Caco-2 (cell line): ENCODE measurements around the gene MYO1E. TPM values are rescaled to one million over a fixed set of nuclear protein-coding genes. Genes with fewer than 3 reads are reported as not detected.

Source experiments
- BruUV-seq: library from RNA; stranded (reverse); fragments of 400-500 nt; replicated peaks from 2 replicates; lab custom pipeline; 2021; lab: Mats Ljungman, UMichigan
- CTCF ChIA-PET: fragments of 300-600 bp; sonication (Branson Sonifier 250); formaldehyde crosslinking; loops from one replicate; lab custom pipeline; 2022; ENCODE audit warnings: antibody characterized with exemption; lab: Charles Lee
- POLR2A ChIA-PET: fragments of 300-600 bp; sonication (Branson Sonifier 250); formaldehyde crosslinking; loops from one replicate; lab custom pipeline; 2022; ENCODE audit warnings: antibody characterized with exemption; lab: Charles Lee
- DNase-seq, 2 experiments: peaks; one replicate each; pipeline versions ENCODE4 v3.0.0 to v3.0.0-alpha.2; 2020 to 2022
- H3K27me3 ChIP-seq: replicated peaks from 2 replicates; pipeline ENCODE4 v1.6.0; 2011; ENCODE audit warnings: low read length; ENCODE audit not compliant: control insufficient read depth, insufficient read depth
- H3K36me3 ChIP-seq: 2 replicates; pipeline ENCODE4 v1.5.1; 2011; ENCODE audit warnings: low read length; ENCODE audit not compliant: control insufficient read depth, insufficient read depth
- H3K4me1 ChIP-seq: fragments of 250-450 bp; sonication (Bioruptor Pico); 2 replicates; pipeline ENCODE4 v1.5.1; 2020; ENCODE audit warnings: mild to moderate bottlenecking
- H3K4me3 ChIP-seq: 2 replicates; pipeline ENCODE4 v1.5.1; 2011; ENCODE audit warnings: low read depth, mild to moderate bottlenecking, control low read depth, low read length
- H3K9me3 ChIP-seq: fragments of 250-450 bp; sonication (Bioruptor Pico); 2 replicates; pipeline ENCODE4 v1.5.1; 2020; ENCODE audit warnings: mild to moderate bottlenecking, moderate library complexity
- H3K27ac Mint-ChIP-seq: one replicate; pipeline ENCODE4 v1.8.0; 2022; ENCODE audit warnings: mixed read lengths; ENCODE audit not compliant: unreplicated experiment
- H3K27me3 Mint-ChIP-seq: one replicate; pipeline ENCODE4 v1.8.0; 2022; ENCODE audit warnings: mixed read lengths; ENCODE audit not compliant: insufficient read depth, unreplicated experiment
- H3K36me3 Mint-ChIP-seq: one replicate; pipeline ENCODE4 v1.8.0; 2022; ENCODE audit warnings: mild to moderate bottlenecking, mixed read lengths; ENCODE audit not compliant: insufficient read depth, unreplicated experiment
- H3K4me1 Mint-ChIP-seq: one replicate; pipeline ENCODE4 v1.8.0; 2022; ENCODE audit warnings: low read depth, mixed read lengths; ENCODE audit not compliant: unreplicated experiment
- H3K4me3 Mint-ChIP-seq: one replicate; pipeline ENCODE4 v1.8.0; 2022; ENCODE audit warnings: mild to moderate bottlenecking, moderate library complexity, mixed read lengths; ENCODE audit not compliant: unreplicated experiment
- H3K9me3 Mint-ChIP-seq: one replicate; pipeline ENCODE4 v1.8.0; 2022; ENCODE audit warnings: mixed read lengths; ENCODE audit not compliant: unreplicated experiment
- CTCF ChIP-seq, 2 experiments: fragments of 200-600 bp in 1 of 2; IDR thresholded peaks; 1 replicate in 1 of 2; 2 replicates in 1 of 2; pipeline versions ENCODE4 v1.5.1 to v1.8.0; 2011 to 2022; ENCODE audit warnings: antibody characterized with exemption in 1 of 2, control low read depth in 1 of 2, inconsistent platforms in 1 of 2, low read depth in 1 of 2, low read length in 1 of 2, mild to moderate bottlenecking in 1 of 2, moderate library complexity in 1 of 2; ENCODE audit not compliant: insufficient read depth in 1 of 2, severe bottlenecking in 1 of 2, unreplicated experiment in 1 of 2
- intact Hi-C: fragments of 100-400 bp; cut with micrococcal nuclease; formaldehyde crosslinking; loops from one replicate; pipeline ENCODE4 v1.10.0; 2022; ENCODE audit not compliant: unreplicated experiment
- total RNA-seq: library from RNA; stranded (reverse); gene quantifications from 2 replicates; pipeline ENCODE4 v1.2.3, GENCODE V29; 2022

The MYO1E gene
- total RNA-seq, 1 experiment from 2014 or later = 187 TPM

GRCh38 chr15:59315914-59316451 is 56.7 kb downstream of the MYO1E start:
- H3K4me3 ChIP-seq = no peak overlapping the region
- no TSS peak for BruUV-seq
- Mint-ChIP-seq H3K27me3 (no peaks in the 10 kb centered on the region), H3K9me3 (no peaks in the 10 kb centered on the region), H3K27ac (no peak overlapping the region), H3K36me3 (peaks cover 23% of the 10 kb centered on the region), H3K4me1 (peaks cover 25% of the 10 kb centered on the region), H3K4me3 (no peak overlapping the region)
- H3K36me3 ChIP-seq = no peaks in the 10 kb centered on the region; the same call in 1 of the 2 replicates
- no peak for DNase-seq
- TF ChIP-seq CTCF (IDR thresholded peaks at IDR 0.05; ENCODE audit: insufficient read depth in 1 of 2, low read depth in 1 of 2, low read length in 1 of 2, severe bottlenecking in 1 of 2, unreplicated experiment in 1 of 2) = no peak
- POLR2A ChIA-PET = no interaction called here
- H3K4me1 ChIP-seq = peaks cover 11% of the 10 kb centered on the region
- H3K9me3 ChIP-seq = no peaks in the 10 kb centered on the region
- H3K27me3 ChIP-seq = no peaks in the 10 kb centered on the region
- intact Hi-C loops = no loop called here
- CTCF ChIA-PET = no interaction called here

- no peaks in the 10 kb centered on the region for H3K9me3 Mint-ChIP-seq
- CTCF ChIA-PET = no interaction called here
- Histone ChIP-seq H3K9me3 (no peaks in the 10 kb centered on the region), H3K27me3 (no peaks in the 10 kb centered on the region), H3K4me3 (no peak overlapping the region), H3K4me1 (peaks cover 11% of the 10 kb centered on the region), H3K36me3 (no peaks in the 10 kb centered on the region; the same call in 1 of the 2 replicates)
- no peak overlapping the region for H3K27ac Mint-ChIP-seq
- POLR2A ChIA-PET = no interaction called here
- H3K27me3 Mint-ChIP-seq = no peaks in the 10 kb centered on the region
- no TSS peak for BruUV-seq
- no peak for TF ChIP-seq CTCF (IDR thresholded peaks at IDR 0.05; ENCODE audit: insufficient read depth in 1 of 2, low read depth in 1 of 2, low read length in 1 of 2, severe bottlenecking in 1 of 2, unreplicated experiment in 1 of 2)
- DNase-seq = no peak
- H3K4me3 Mint-ChIP-seq = no peak overlapping the region
- peaks cover 33% of the 10 kb centered on the region for H3K4me1 Mint-ChIP-seq
- intact Hi-C loops = no loop called here
- peaks cover 25% of the 10 kb centered on the region for H3K36me3 Mint-ChIP-seq
Measured at GRCh38 chr15:59313641-59314332, 58.9 kb downstream of the MYO1E start.

GRCh38 chr15:59312205-59312604 is 60.5 kb downstream of the MYO1E start:
- Histone ChIP-seq H3K36me3 (no peaks in the 10 kb centered on the region), H3K9me3 (no peaks in the 10 kb centered on the region), H3K4me3 (no peak overlapping the region), H3K27me3 (no peaks in the 10 kb centered on the region), H3K4me1 (peaks cover 11% of the 10 kb centered on the region)
- intact Hi-C loops = no loop called here
- BruUV-seq = no TSS peak
- DNase-seq = no peak
- no peak for TF ChIP-seq CTCF (IDR thresholded peaks at IDR 0.05; ENCODE audit: insufficient read depth in 1 of 2, low read depth in 1 of 2, low read length in 1 of 2, severe bottlenecking in 1 of 2, unreplicated experiment in 1 of 2)
- ChIA-PET CTCF (no interaction called here), POLR2A (no interaction called here)
- Mint-ChIP-seq H3K36me3 (peaks cover 19% of the 10 kb centered on the region), H3K9me3 (no peaks in the 10 kb centered on the region), H3K4me1 (peaks cover 26% of the 10 kb centered on the region), H3K27me3 (no peaks in the 10 kb centered on the region), H3K27ac (no peak overlapping the region), H3K4me3 (no peak overlapping the region)
